DOHH2 (cell line): ENCODE measurements around the gene SLC34A1.

Source experiments
- H3F3A ChIP-seq: fragments of 200-600 bp; sonication (generic), shearing (Covaris generic); 2 replicates; pipeline ENCODE4 v1.6.0; 2016; ENCODE audit warnings: antibody characterized with exemption, mild to moderate bottlenecking; ENCODE audit not compliant: control insufficient read depth, insufficient read depth
- H3K27ac ChIP-seq: fragments of 200-600 bp; sonication (generic); 2 replicates; pipeline ENCODE4 v1.5.1; 2014; ENCODE audit warnings: low read depth, mild to moderate bottlenecking, low read length, moderate library complexity
- H3K27me3 ChIP-seq: fragments of 200-600 bp; sonication (generic); 2 replicates; pipeline ENCODE4 v1.6.1; 2014; ENCODE audit warnings: mild to moderate bottlenecking, low read length, mixed read lengths; ENCODE audit not compliant: control insufficient read depth
- H3K36me3 ChIP-seq: fragments of 200-600 bp; sonication (generic); 2 replicates; pipeline ENCODE4 v1.6.1; 2014; ENCODE audit warnings: mild to moderate bottlenecking, low read length, moderate library complexity, mixed read lengths; ENCODE audit not compliant: control insufficient read depth
- H3K4me1 ChIP-seq: fragments of 200-600 bp; sonication (generic); 2 replicates; pipeline ENCODE4 v1.6.1; 2014; ENCODE audit warnings: mild to moderate bottlenecking, low read length, mixed read lengths; ENCODE audit not compliant: control insufficient read depth
- H3K4me2 ChIP-seq: fragments of 200-600 bp; sonication (generic); 2 replicates; pipeline ENCODE4 v1.6.0; 2014; ENCODE audit warnings: mild to moderate bottlenecking, low read length, moderate library complexity
- H3K4me3 ChIP-seq: fragments of 200-600 bp; sonication (generic); 2 replicates; pipeline ENCODE4 v1.5.1; 2014; ENCODE audit warnings: mild to moderate bottlenecking, low read length, mixed read lengths
- H3K79me2 ChIP-seq: fragments of 200-600 bp; sonication (generic); 2 replicates; pipeline ENCODE4 v1.6.1; 2014; ENCODE audit warnings: mild to moderate bottlenecking, low read length, mixed read lengths; ENCODE audit not compliant: control insufficient read depth
- H3K9me2 ChIP-seq: fragments of 200-600 bp; sonication (generic); replicated peaks from 2 replicates; pipeline ENCODE4 v1.6.1; 2014; ENCODE audit warnings: mild to moderate bottlenecking, low read length, mixed read lengths; ENCODE audit not compliant: control insufficient read depth
- H3K9me3 ChIP-seq: fragments of 200-600 bp; sonication (generic); 2 replicates; pipeline ENCODE4 v1.6.1; 2014; ENCODE audit warnings: antibody characterized with exemption, low read length, mixed read lengths; ENCODE audit not compliant: control insufficient read depth, insufficient read depth
- H4K20me1 ChIP-seq: fragments of 200-600 bp; sonication (generic); 2 replicates; pipeline ENCODE4 v1.6.0; 2014; ENCODE audit warnings: low read depth, mild to moderate bottlenecking, antibody characterized with exemption, low read length, moderate library complexity; ENCODE audit not compliant: control insufficient read depth, insufficient read depth
- CTCF ChIP-seq: fragments of 200-600 bp; sonication (generic); IDR thresholded peaks from one replicate; pipeline ENCODE4 v1.5.1; 2014; ENCODE audit warnings: antibody characterized with exemption, mild to moderate bottlenecking, low read depth, low read length; ENCODE audit not compliant: poor library complexity, severe bottlenecking
- EZH2phosphoT487 ChIP-seq: fragments of 200-600 bp; sonication (generic); IDR thresholded peaks from 2 replicates; pipeline ENCODE4 v1.6.1; 2017; ENCODE audit warnings: borderline replicate concordance, mild to moderate bottlenecking, antibody characterized with exemption, low read length, moderate library complexity, mixed read lengths

The SLC34A1 gene

GRCh38 chr5:177405805-177406204 lies 21.6 kb downstream of the SLC34A1 start:
- H3K27me3 ChIP-seq: peaks cover 35% of the 10 kb centered on the region
- no peaks in the 10 kb centered on the region for H3K9me2 ChIP-seq
- H3K27ac ChIP-seq: no peak overlapping the region
- H3K79me2 ChIP-seq: no peaks in the 10 kb centered on the region
- no peak for TF ChIP-seq CTCF
- TF ChIP-seq EZH2phosphoT487: no peak
- no peak overlapping the region for H3K4me3 ChIP-seq
- H3K36me3 ChIP-seq: no peaks in the 10 kb centered on the region
- H3K9me3 ChIP-seq: no peaks in the 10 kb centered on the region
- H3F3A ChIP-seq: peaks cover 2% of the 10 kb centered on the region
- H3K4me1 ChIP-seq: peaks cover 31% of the 10 kb centered on the region
- H3K4me2 ChIP-seq: no peak overlapping the region
- no peaks in the 10 kb centered on the region for H4K20me1 ChIP-seq

GRCh38 chr5:177409043-177409801 lies 25.0 kb downstream of the SLC34A1 start, which contains the start of gene F12:
Gene F12 (minus strand): TSS chr5:177409564. CDS start chr5:177409527, 37 bp downstream.
- peaks cover 18% of the 10 kb centered on the region; the same call in 1 of the 2 replicates for H3K27me3 ChIP-seq
- no peaks in the 10 kb centered on the region for H3F3A ChIP-seq
- H3K4me2 ChIP-seq: no peak within 1 kb of the TSS
- no peaks in the 10 kb centered on the region for H3K9me2 ChIP-seq
- H3K79me2 ChIP-seq: no peaks in the 10 kb centered on the region
- no peak within 1 kb of the TSS for H3K4me3 ChIP-seq
- no peak within 1 kb of the TSS for H3K27ac ChIP-seq
- H3K36me3 ChIP-seq: no peaks in the 10 kb centered on the region
- TF ChIP-seq CTCF (no peak), EZH2phosphoT487 (no peak)
- no peaks in the 10 kb centered on the region for H3K9me3 ChIP-seq
- no peaks in the 10 kb centered on the region for H4K20me1 ChIP-seq
- peaks cover 19% of the 10 kb centered on the region for H3K4me1 ChIP-seq

GRCh38 chr5:177410575-177410974 lies 26.3 kb downstream of the SLC34A1 start:
- Histone ChIP-seq H3K9me2 (no peaks in the 10 kb centered on the region), H3K27ac (no peak overlapping the region), H3F3A (no peaks in the 10 kb centered on the region), H3K27me3 (peaks cover 12% of the 10 kb centered on the region; the same call in 1 of the 2 replicates), H4K20me1 (no peaks in the 10 kb centered on the region), H3K9me3 (no peaks in the 10 kb centered on the region), H3K36me3 (no peaks in the 10 kb centered on the region), H3K4me2 (no peak overlapping the region), H3K4me3 (no peak overlapping the region), H3K79me2 (no peaks in the 10 kb centered on the region), H3K4me1 (peaks cover 6% of the 10 kb centered on the region)
- TF ChIP-seq EZH2phosphoT487: no peak
- TF ChIP-seq CTCF: no peak
